ENCODE measurements around the gene ELL2. TPM values are rescaled to one million over a fixed set of nuclear protein-coding genes. Genes with fewer than 3 reads are reported as not detected.

ELL2 gene
- total and polyA plus RNA-seq, 9 of the 15 experiments (the other 6 are each of a cell fraction or from before 2014, with no cell fraction given), result 4.3 to 18.3 (median 14.5) TPM

DNA sequence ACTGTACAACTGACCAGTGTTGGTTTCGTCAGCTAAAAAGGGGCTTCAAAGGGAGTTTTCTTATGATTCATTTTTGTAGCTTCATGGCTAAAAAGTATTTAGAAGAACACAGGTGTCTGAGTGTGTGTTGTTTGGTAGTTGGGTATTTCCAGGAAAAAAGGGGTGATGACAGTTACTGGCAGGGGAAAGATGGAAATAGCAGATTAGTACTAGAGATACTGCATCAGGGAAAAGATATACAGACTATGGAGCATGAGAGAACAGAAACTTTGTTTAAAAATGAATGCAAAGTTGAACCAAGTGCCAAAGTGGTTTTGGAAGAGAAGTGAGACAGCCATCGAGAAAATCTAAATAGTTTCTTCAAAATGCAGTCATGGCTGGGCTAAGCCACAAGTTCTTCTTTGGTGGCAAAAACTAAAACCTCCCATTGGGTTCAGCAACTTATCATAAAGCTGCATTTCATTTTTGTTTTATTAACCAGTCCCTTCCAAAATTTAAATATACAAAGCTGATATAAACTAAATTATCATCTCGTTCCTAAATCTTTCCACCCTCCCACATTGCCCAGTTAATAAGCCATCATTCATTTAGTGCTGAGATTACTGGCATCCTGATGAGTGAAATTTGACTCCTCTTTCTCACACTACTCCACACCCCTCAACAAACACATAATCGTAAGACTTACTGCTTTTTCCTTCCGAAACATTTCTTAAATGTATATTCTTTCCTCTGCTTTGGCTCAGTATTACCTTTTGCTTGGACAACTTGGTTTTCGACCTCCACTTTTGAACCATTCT, 33.5 kb downstream of the ELL2 start:
- Histone ChIP-seq H3K9ac (ENCODE audit: insufficient read depth in 1 of 2, low read depth in 2 of 2, low read length in 2 of 2) (no peak overlapping the region; a peak in 1 of 4 replicates), H3K4me1 (replicated peaks in 1 of 2; ENCODE audit: control insufficient read depth in 2 of 2, insufficient read depth in 2 of 2, low read length in 2 of 2) (peaks cover 10 to 69% of the 10 kb centered on the region in 2 experiments), H4K20me1 (replicated peaks; ENCODE audit: control insufficient read depth, insufficient read depth, low read length) (no peaks in the 10 kb centered on the region), H3K9me1 (ENCODE audit: control insufficient read depth, insufficient read depth, low read length) (no peaks in the 10 kb centered on the region), H3K9me3 (replicated peaks; ENCODE audit: control insufficient read depth, insufficient read depth, low read depth, low read length) (no peaks in the 10 kb centered on the region), H3K4me2 (ENCODE audit: insufficient read depth, low read length) (no peak overlapping the region; the same call in 1 of the 2 replicates), H3K79me2 (ENCODE audit: control insufficient read depth, insufficient read depth, low read length) (peaks cover 51% of the 10 kb centered on the region), H3K27me3 (ENCODE audit: control insufficient read depth in 2 of 2, insufficient read depth in 2 of 2, low read length in 2 of 2) (no peaks in the 10 kb centered on the region), H3K4me3 (no peak overlapping the region), H3K36me3 (ENCODE audit: control insufficient read depth, insufficient read depth, low read length) (no peaks in the 10 kb centered on the region; the same call in 2 of the 3 replicates), H3K27ac (ENCODE audit: extremely low read depth, low read depth, low read length) (0 out of 3 replicates have a peak overlapping the region, but pooled peaks have one; percentile 15), H2AFZ (ENCODE audit: low read depth, low read length) (no peak overlapping the region)
- ChIA-PET POLR2A (interaction anchor here (0.8 to 0.9 kb wide), 3 partner anchors 15 to 249 kb away, joined by 3 read pairs; no protein-coding TSS in a partner anchor), CTCF (ENCODE audit: low intra/inter-chr PET ratio) (no interaction called here)
- WGBS (ENCODE audit: insufficient coverage, low coverage, missing lambda C conversion rate), result 35% methylated on average over 6 of the region's 6 CpGs
- FAIRE-seq (no peak), ATAC-seq (no peak), DNase-seq (ENCODE audit: extremely low read depth in 1 of 4, low spot score in 3 of 4) (no peak)
- BruUV-seq (replicated peaks), result no TSS peak
- intact Hi-C loops (cut with micrococcal nuclease), result no loop called here
- in situ Hi-C loops (cut with MboI), result no loop called here
- TF ChIP-seq MEIS2 (IDR thresholded peaks at IDR 0.05; ENCODE audit: partially characterized antibody) (peak; percentile 86), PKNOX1 (IDR thresholded peaks at IDR 0.05) (peak; percentile 55; the same call in 1 of the 2 replicates), FOXM1 (IDR thresholded peaks at IDR 0.05; ENCODE audit: low read depth) (peak; percentile 20; the same call in 1 of the 2 replicates), FOXM1 (CRISPR knock-in tag; IDR thresholded peaks at IDR 0.05; ENCODE audit: low read depth) (no peak), ELF4 (CRISPR knock-in tag; IDR thresholded peaks at IDR 0.05) (no peak), RAD21 (CRISPR knock-in tag; conservative IDR thresholded peaks at IDR 0.05 in 1 of 2, IDR thresholded peaks at IDR 0.05 in 1 of 2) (0 out of 4 replicates have a peak, but pooled peaks of 1 of the 2 experiments have one; percentile 8), ID3 (CRISPR knock-in tag; IDR thresholded peaks at IDR 0.05) (no peak), ID3 (tag; IDR thresholded peaks at IDR 0.05) (no peak), VEZF1 (CRISPR knock-in tag; IDR thresholded peaks at IDR 0.05) (peak; percentile 35; the same call in 1 of the 2 replicates), CREB1 (IDR thresholded peaks at IDR 0.05) (no peak), CREB1 (CRISPR knock-in tag; IDR thresholded peaks at IDR 0.05) (no peak), ZNF592 (IDR thresholded peaks at IDR 0.05) (0 out of 2 replicates have a peak, but pooled peaks have one; percentile 6), KDM1A (IDR thresholded peaks at IDR 0.05) (peak in 1 of 2 experiments; percentile 61; a peak in 1 of 4 replicates), MTA1 (IDR thresholded peaks at IDR 0.05; ENCODE audit: borderline replicate concordance) (0 out of 2 replicates have a peak, but pooled peaks have one; percentile 22)

All from K562 (cell line).